ENCODE results near the gene NAT16. TPM values are rescaled to one million over a fixed set of nuclear protein-coding genes. Genes with fewer than 3 reads are reported as not detected.

Gene NAT16
- total RNA-seq, 1 experiment from 2014 or later, result not detected

GRCh38 chr7:101154693-101155102, 25.4 kb downstream of the NAT16 start:
- H3K4me2 ChIP-seq (ENCODE audit: low read depth, low read length, poor library complexity, severe bottlenecking), result peak overlapping the region; percentile 82
- peaks cover 4% of the 10 kb centered on the region; the same call in 1 of the 2 replicates for H3K36me3 ChIP-seq (ENCODE audit: insufficient read depth, low read length)
- peak; percentile 63 for DNase-seq
- H3K9me2 ChIP-seq (replicated peaks; ENCODE audit: insufficient read depth, low read length), result no peaks in the 10 kb centered on the region
- no peaks in the 10 kb centered on the region for H4K20me1 ChIP-seq (ENCODE audit: insufficient read depth, low read depth, low read length)
- H3K4me1 ChIP-seq (ENCODE audit: low read length), result peaks cover 21% of the 10 kb centered on the region
- no peaks in the 10 kb centered on the region for H3K27me3 ChIP-seq (ENCODE audit: low read length)
- H2AFZ ChIP-seq (ENCODE audit: low read length), result 0 out of 2 replicates have a peak overlapping the region, but pooled peaks have one; percentile 58
- H3K79me2 ChIP-seq (ENCODE audit: low read length), result peaks cover 24% of the 10 kb centered on the region
- H3K9me3 ChIP-seq (ENCODE audit: low read length), result no peaks in the 10 kb centered on the region
- peak overlapping the region; percentile 97 for H3K9ac ChIP-seq (ENCODE audit: low read length)
- H3K4me3 ChIP-seq (ENCODE audit: low read length), result peak overlapping the region; percentile 84
- peak overlapping the region; percentile 63 for H3K27ac ChIP-seq (ENCODE audit: low read length)

DNA sequence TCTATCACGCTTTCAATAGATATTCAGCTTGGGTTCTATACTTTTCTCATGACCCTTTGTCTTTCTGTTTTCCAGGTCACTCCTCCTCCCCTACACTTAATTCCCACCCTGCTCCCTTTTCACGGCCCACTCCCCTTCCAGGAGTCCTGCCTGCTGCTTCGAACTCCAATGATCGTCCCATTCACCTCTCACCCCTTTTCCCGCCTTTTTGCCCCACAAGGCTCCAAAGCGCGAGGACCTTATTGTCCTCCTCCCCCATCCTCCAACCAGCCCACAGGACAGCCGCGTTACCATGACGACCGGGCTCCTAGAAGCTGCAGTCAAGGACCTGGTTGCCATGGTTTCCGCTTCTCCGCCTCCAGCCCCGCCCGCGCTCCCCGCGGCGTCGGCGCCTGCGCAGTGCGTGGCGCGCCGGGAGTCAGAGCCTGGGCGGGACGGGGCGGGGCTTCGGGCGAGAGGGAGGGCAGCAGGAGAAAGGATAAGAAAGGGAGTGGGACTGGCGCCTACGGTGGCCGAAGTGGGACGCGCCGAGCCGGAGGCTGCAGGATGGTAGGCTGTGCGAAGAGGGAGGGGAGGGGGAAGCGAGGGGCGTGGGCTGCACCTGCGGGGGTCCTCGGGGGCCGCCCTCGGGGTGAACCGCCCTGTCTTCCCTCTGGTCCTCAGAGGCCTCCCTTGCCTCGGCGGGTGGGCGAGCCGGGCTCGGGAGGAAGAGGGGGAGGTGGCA, 26.0 kb downstream of the NAT16 start, which contains the start of gene AP1S1:
Gene AP1S1, plus strand, starts transcription at position 508 of the 724 bp plus-strand sequence. Its CDS starts 39 bp downstream, at position 547.
- Histone ChIP-seq H3K4me1 (ENCODE audit: low read length) (peaks cover 21% of the 10 kb centered on the region), H3K9ac (ENCODE audit: low read length) (peak within 1 kb of the TSS; percentile 97), H4K20me1 (ENCODE audit: insufficient read depth, low read depth, low read length) (no peaks in the 10 kb centered on the region), H2AFZ (ENCODE audit: low read length) (0 out of 2 replicates have a peak within 1 kb of the TSS, but pooled peaks have one; percentile 58), H3K4me2 (ENCODE audit: low read depth, low read length, poor library complexity, severe bottlenecking) (peak within 1 kb of the TSS; percentile 82), H3K9me2 (replicated peaks; ENCODE audit: insufficient read depth, low read length) (no peaks in the 10 kb centered on the region), H3K27me3 (ENCODE audit: low read length) (no peaks in the 10 kb centered on the region), H3K4me3 (ENCODE audit: low read length) (peak within 1 kb of the TSS; percentile 84), H3K27ac (ENCODE audit: low read length) (peak within 1 kb of the TSS; percentile 63), H3K9me3 (ENCODE audit: low read length) (no peaks in the 10 kb centered on the region), H3K36me3 (ENCODE audit: insufficient read depth, low read length) (peaks cover 4% of the 10 kb centered on the region; the same call in 1 of the 2 replicates), H3K79me2 (ENCODE audit: low read length) (peaks cover 24% of the 10 kb centered on the region)
- DNase-seq, result peak; percentile 98

GRCh38 chr7:101151908-101152651, 28.0 kb downstream of the NAT16 start:
- Histone ChIP-seq H3K4me2 (ENCODE audit: low read depth, low read length, poor library complexity, severe bottlenecking) (no peak overlapping the region), H3K9ac (ENCODE audit: low read length) (no peak overlapping the region), H3K9me3 (ENCODE audit: low read length) (no peaks in the 10 kb centered on the region), H4K20me1 (ENCODE audit: insufficient read depth, low read depth, low read length) (no peaks in the 10 kb centered on the region), H3K4me1 (ENCODE audit: low read length) (peaks cover 21% of the 10 kb centered on the region), H3K27me3 (ENCODE audit: low read length) (no peaks in the 10 kb centered on the region), H3K27ac (ENCODE audit: low read length) (no peak overlapping the region), H2AFZ (ENCODE audit: low read length) (no peak overlapping the region), H3K4me3 (ENCODE audit: low read length) (no peak overlapping the region), H3K9me2 (replicated peaks; ENCODE audit: insufficient read depth, low read length) (no peaks in the 10 kb centered on the region), H3K79me2 (ENCODE audit: low read length) (peaks cover 24% of the 10 kb centered on the region), H3K36me3 (ENCODE audit: insufficient read depth, low read length) (peaks cover 3% of the 10 kb centered on the region; the same call in 1 of the 2 replicates)
- DNase-seq, result no peak

GRCh38 chr7:101140746-101141382, 39.2 kb downstream of the NAT16 start:
- H4K20me1 ChIP-seq (ENCODE audit: insufficient read depth, low read depth, low read length), result no peaks in the 10 kb centered on the region
- no peak for DNase-seq
- H2AFZ ChIP-seq (ENCODE audit: low read length), result no peak overlapping the region

GRCh38 chr7:101140339-101140699, 39.8 kb downstream of the NAT16 start:
- H3K9me3 ChIP-seq (ENCODE audit: low read length), result no peaks in the 10 kb centered on the region
- no peaks in the 10 kb centered on the region for H3K79me2 ChIP-seq (ENCODE audit: low read length)

More at GRCh38 chr7:101140746-101141382, 39.2 kb downstream of the NAT16 start:
- Histone ChIP-seq H3K27me3 (ENCODE audit: low read length) (no peaks in the 10 kb centered on the region), H3K4me1 (ENCODE audit: low read length) (peaks cover 3% of the 10 kb centered on the region), H3K27ac (ENCODE audit: low read length) (no peak overlapping the region), H3K79me2 (ENCODE audit: low read length) (no peaks in the 10 kb centered on the region), H3K9ac (ENCODE audit: low read length) (no peak overlapping the region), H3K9me2 (replicated peaks; ENCODE audit: insufficient read depth, low read length) (no peaks in the 10 kb centered on the region), H3K4me2 (ENCODE audit: low read depth, low read length, poor library complexity, severe bottlenecking) (no peak overlapping the region), H3K4me3 (ENCODE audit: low read length) (no peak overlapping the region), H3K9me3 (ENCODE audit: low read length) (no peaks in the 10 kb centered on the region), H3K36me3 (ENCODE audit: insufficient read depth, low read length) (no peaks in the 10 kb centered on the region)

DNA sequence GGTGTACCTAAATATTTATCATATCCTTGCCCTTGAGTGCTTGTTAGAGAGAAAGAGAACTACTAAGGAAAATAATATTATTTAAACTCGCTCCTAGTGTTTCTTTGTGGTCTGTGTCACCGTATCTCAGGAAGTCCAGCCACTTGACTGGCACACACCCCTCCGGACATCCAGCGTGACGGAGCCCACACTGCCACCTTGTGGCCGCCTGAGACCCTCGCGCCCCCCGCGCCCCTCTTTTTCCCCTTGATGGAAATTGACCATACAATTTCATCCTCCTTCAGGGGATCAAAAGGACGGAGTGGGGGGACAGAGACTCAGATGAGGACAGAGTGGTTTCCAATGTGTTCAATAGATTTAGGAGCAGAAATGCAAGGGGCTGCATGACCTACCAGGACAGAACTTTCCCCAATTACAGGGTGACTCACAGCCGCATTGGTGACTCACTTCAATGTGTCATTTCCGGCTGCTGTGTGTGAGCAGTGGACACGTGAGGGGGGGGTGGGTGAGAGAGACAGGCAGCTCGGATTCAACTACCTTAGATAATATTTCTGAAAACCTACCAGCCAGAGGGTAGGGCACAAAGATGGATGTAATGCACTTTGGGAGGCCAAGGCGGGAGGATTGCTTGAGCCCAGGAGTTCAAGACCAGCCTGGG, 41.8 kb downstream of the NAT16 start:
- Histone ChIP-seq H3K27ac (ENCODE audit: low read length) (no peak overlapping the region), H3K4me2 (ENCODE audit: low read depth, low read length, poor library complexity, severe bottlenecking) (no peak overlapping the region), H4K20me1 (ENCODE audit: insufficient read depth, low read depth, low read length) (no peaks in the 10 kb centered on the region), H3K9me2 (replicated peaks; ENCODE audit: insufficient read depth, low read length) (no peaks in the 10 kb centered on the region), H3K4me3 (ENCODE audit: low read length) (no peak overlapping the region), H3K27me3 (ENCODE audit: low read length) (no peaks in the 10 kb centered on the region), H3K4me1 (ENCODE audit: low read length) (peaks cover 3% of the 10 kb centered on the region), H2AFZ (ENCODE audit: low read length) (0 out of 2 replicates have a peak overlapping the region, but pooled peaks have one; percentile 74), H3K79me2 (ENCODE audit: low read length) (no peaks in the 10 kb centered on the region), H3K36me3 (ENCODE audit: insufficient read depth, low read length) (no peaks in the 10 kb centered on the region), H3K9me3 (ENCODE audit: low read length) (no peaks in the 10 kb centered on the region), H3K9ac (ENCODE audit: low read length) (no peak overlapping the region)
- DNase-seq, result peak; percentile 75

More at GRCh38 chr7:101140339-101140699, 39.8 kb downstream of the NAT16 start:
- Histone ChIP-seq H3K36me3 (ENCODE audit: insufficient read depth, low read length) (no peaks in the 10 kb centered on the region), H3K4me3 (ENCODE audit: low read length) (no peak overlapping the region), H2AFZ (ENCODE audit: low read length) (no peak overlapping the region), H3K4me2 (ENCODE audit: low read depth, low read length, poor library complexity, severe bottlenecking) (no peak overlapping the region), H3K27me3 (ENCODE audit: low read length) (no peaks in the 10 kb centered on the region), H3K9ac (ENCODE audit: low read length) (no peak overlapping the region), H3K9me2 (replicated peaks; ENCODE audit: insufficient read depth, low read length) (no peaks in the 10 kb centered on the region), H4K20me1 (ENCODE audit: insufficient read depth, low read depth, low read length) (no peaks in the 10 kb centered on the region), H3K27ac (ENCODE audit: low read length) (no peak overlapping the region), H3K4me1 (ENCODE audit: low read length) (peaks cover 3% of the 10 kb centered on the region)
- DNase-seq, result no peak

DNA sequence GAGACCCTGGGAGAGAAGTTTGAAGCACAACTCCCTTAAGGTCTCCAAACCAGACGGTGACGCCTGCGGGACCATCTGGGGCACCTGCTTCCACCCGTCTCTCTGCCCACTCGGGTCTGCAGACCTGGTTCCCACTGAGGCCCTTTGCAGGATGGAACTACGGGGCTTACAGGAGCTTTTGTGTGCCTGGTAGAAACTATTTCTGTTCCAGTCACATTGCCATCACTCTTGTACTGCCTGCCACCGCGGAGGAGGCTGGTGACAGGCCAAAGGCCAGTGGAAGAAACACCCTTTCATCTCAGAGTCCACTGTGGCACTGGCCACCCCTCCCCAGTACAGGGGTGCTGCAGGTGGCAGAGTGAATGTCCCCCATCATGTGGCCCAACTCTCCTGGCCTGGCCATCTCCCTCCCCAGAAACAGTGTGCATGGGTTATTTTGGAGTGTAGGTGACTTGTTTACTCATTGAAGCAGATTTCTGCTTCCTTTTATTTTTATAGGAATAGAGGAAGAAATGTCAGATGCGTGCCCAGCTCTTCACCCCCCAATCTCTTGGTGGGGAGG, 42.4 kb downstream of the NAT16 start:
- Histone ChIP-seq H3K9me2 (replicated peaks; ENCODE audit: insufficient read depth, low read length) (no peaks in the 10 kb centered on the region), H4K20me1 (ENCODE audit: insufficient read depth, low read depth, low read length) (no peaks in the 10 kb centered on the region), H3K4me2 (ENCODE audit: low read depth, low read length, poor library complexity, severe bottlenecking) (no peak overlapping the region), H3K9ac (ENCODE audit: low read length) (no peak overlapping the region), H3K27me3 (ENCODE audit: low read length) (no peaks in the 10 kb centered on the region), H3K4me1 (ENCODE audit: low read length) (peaks cover 3% of the 10 kb centered on the region), H2AFZ (ENCODE audit: low read length) (no peak overlapping the region), H3K4me3 (ENCODE audit: low read length) (no peak overlapping the region), H3K9me3 (ENCODE audit: low read length) (no peaks in the 10 kb centered on the region), H3K27ac (ENCODE audit: low read length) (no peak overlapping the region), H3K79me2 (ENCODE audit: low read length) (no peaks in the 10 kb centered on the region), H3K36me3 (ENCODE audit: insufficient read depth, low read length) (no peaks in the 10 kb centered on the region)
- DNase-seq, result no peak

Measured in Karpas-422 (cell line).